ENCODE data around the gene TMEM208.

TMEM208 gene

GRCh38 chr16:67208154-67208896, 18.6 kb upstream of the TMEM208 start:
- DNase-seq (no peak), ATAC-seq (replicated peaks) (no peak)
- H3K4me1 Mint-ChIP-seq (ENCODE audit: low read depth in 2 of 2) = peaks cover 0 to 9% of the 10 kb centered on the region in 2 donors
- H3K27ac Mint-ChIP-seq = no peak overlapping the region
- H3K27me3 Mint-ChIP-seq = no peaks in the 10 kb centered on the region
- no peak overlapping the region for H3K4me3 Mint-ChIP-seq
- no peaks in the 10 kb centered on the region for H3K9me3 Mint-ChIP-seq
- no peaks in the 10 kb centered on the region for H3K36me3 Mint-ChIP-seq (ENCODE audit: insufficient read depth)

GRCh38 chr16:67209565-67209964, 17.4 kb upstream of the TMEM208 start:
- peak overlapping the region in 1 of 2 donors; percentile 28 for H3K27ac Mint-ChIP-seq

GRCh38 chr16:67210069-67210937, 16.6 kb upstream of the TMEM208 start:
- DNase-seq = no peak
- no peaks in the 10 kb centered on the region for H3K36me3 Mint-ChIP-seq (ENCODE audit: insufficient read depth)
- H3K4me3 Mint-ChIP-seq = no peak overlapping the region
- ATAC-seq (replicated peaks) = no peak
- peaks cover 0 to 9% of the 10 kb centered on the region in 2 donors for H3K4me1 Mint-ChIP-seq (ENCODE audit: low read depth in 2 of 2)
- no peak overlapping the region for H3K27ac Mint-ChIP-seq
- no peaks in the 10 kb centered on the region for H3K27me3 Mint-ChIP-seq
- H3K9me3 Mint-ChIP-seq = no peaks in the 10 kb centered on the region

More at GRCh38 chr16:67209565-67209964, 17.4 kb upstream of the TMEM208 start:
- peaks cover 0 to 9% of the 10 kb centered on the region in 2 donors for H3K4me1 Mint-ChIP-seq (ENCODE audit: low read depth in 2 of 2)
- no peaks in the 10 kb centered on the region for H3K36me3 Mint-ChIP-seq (ENCODE audit: insufficient read depth)
- DNase-seq = no peak
- no peaks in the 10 kb centered on the region for H3K27me3 Mint-ChIP-seq
- no peak for ATAC-seq (replicated peaks)
- H3K9me3 Mint-ChIP-seq = no peaks in the 10 kb centered on the region
- no peak overlapping the region for H3K4me3 Mint-ChIP-seq

- Mint-ChIP-seq H3K27me3 (no peaks in the 10 kb centered on the region), H3K9me3 (no peaks in the 10 kb centered on the region), H3K4me3 (no peak overlapping the region), H3K36me3 (ENCODE audit: insufficient read depth) (no peaks in the 10 kb centered on the region), H3K27ac (no peak overlapping the region), H3K4me1 (ENCODE audit: low read depth in 2 of 2) (peaks cover 3 to 6% of the 10 kb centered on the region in 2 donors)
- DNase-seq = no peak
- no peak for ATAC-seq (replicated peaks)
Measured at GRCh38 chr16:67211674-67212073, 15.3 kb upstream of the TMEM208 start.

GRCh38 chr16:67212766-67213165, 14.2 kb upstream of the TMEM208 start:
- H3K9me3 Mint-ChIP-seq = no peaks in the 10 kb centered on the region
- peak overlapping the region in 1 of 2 donors; percentile 39 for H3K27ac Mint-ChIP-seq
- DNase-seq (no peak), ATAC-seq (replicated peaks) (no peak)
- peaks cover 2 to 6% of the 10 kb centered on the region in 2 donors for H3K4me1 Mint-ChIP-seq (ENCODE audit: low read depth in 2 of 2)
- no peaks in the 10 kb centered on the region for H3K27me3 Mint-ChIP-seq
- H3K4me3 Mint-ChIP-seq = no peak overlapping the region
- no peaks in the 10 kb centered on the region for H3K36me3 Mint-ChIP-seq (ENCODE audit: insufficient read depth)

- Mint-ChIP-seq H3K27ac (peak overlapping the region in 1 of 2 donors; percentile 39), H3K4me1 (ENCODE audit: low read depth in 2 of 2) (peaks cover 2 to 6% of the 10 kb centered on the region in 2 donors), H3K27me3 (no peaks in the 10 kb centered on the region), H3K4me3 (no peak overlapping the region), H3K36me3 (ENCODE audit: insufficient read depth) (peaks cover under 1% of the 10 kb centered on the region), H3K9me3 (no peaks in the 10 kb centered on the region)
- no peak for ATAC-seq (replicated peaks)
- DNase-seq = no peak
Measured at GRCh38 chr16:67213197-67214019, 13.5 kb upstream of the TMEM208 start.

- Mint-ChIP-seq H3K4me1 (ENCODE audit: low read depth in 2 of 2) (peaks cover 0 to 6% of the 10 kb centered on the region in 2 donors), H3K36me3 (ENCODE audit: insufficient read depth) (peaks cover 3% of the 10 kb centered on the region), H3K27me3 (no peaks in the 10 kb centered on the region), H3K9me3 (no peaks in the 10 kb centered on the region), H3K4me3 (no peak overlapping the region), H3K27ac (no peak overlapping the region)
- no peak for ATAC-seq (replicated peaks)
- DNase-seq = no peak
Measured at GRCh38 chr16:67215706-67216105, 11.2 kb upstream of the TMEM208 start.

- peak overlapping the region in 1 of 2 donors; percentile 19 for H3K27ac Mint-ChIP-seq
- no peak overlapping the region for H3K4me3 Mint-ChIP-seq
- H3K4me1 Mint-ChIP-seq (ENCODE audit: low read depth in 2 of 2) = peaks cover 0 to 6% of the 10 kb centered on the region in 2 donors
Measured at GRCh38 chr16:67216612-67217490, 10.1 kb upstream of the TMEM208 start.

GRCh38 chr16:67223992-67224391, 2.9 kb upstream of the TMEM208 start:
- Mint-ChIP-seq H3K9me3 (no peaks in the 10 kb centered on the region), H3K4me1 (ENCODE audit: low read depth in 2 of 2) (peaks cover 28 to 34% of the 10 kb centered on the region in 2 donors), H3K4me3 (no peak overlapping the region), H3K36me3 (ENCODE audit: insufficient read depth) (peaks cover 31% of the 10 kb centered on the region), H3K27me3 (no peaks in the 10 kb centered on the region), H3K27ac (no peak overlapping the region)
- DNase-seq = no peak
- ATAC-seq (replicated peaks) = no peak

More at GRCh38 chr16:67216612-67217490, 10.1 kb upstream of the TMEM208 start:
- no peak for DNase-seq
- H3K36me3 Mint-ChIP-seq (ENCODE audit: insufficient read depth) = peaks cover 4% of the 10 kb centered on the region
- no peak for ATAC-seq (replicated peaks)
- no peaks in the 10 kb centered on the region for H3K27me3 Mint-ChIP-seq
- no peaks in the 10 kb centered on the region for H3K9me3 Mint-ChIP-seq

- Mint-ChIP-seq H3K4me1 (ENCODE audit: low read depth in 2 of 2) (peaks cover 28 to 34% of the 10 kb centered on the region in 2 donors), H3K4me3 (peak overlapping the region; percentile 97 to 99), H3K9me3 (no peaks in the 10 kb centered on the region), H3K36me3 (ENCODE audit: insufficient read depth) (peaks cover 50% of the 10 kb centered on the region), H3K27me3 (no peaks in the 10 kb centered on the region), H3K27ac (peak overlapping the region; percentile 97 to 98)
- ATAC-seq (replicated peaks) (no peak), DNase-seq (no peak)
Measured at GRCh38 chr16:67226295-67226803, 581 bp upstream of the TMEM208 start.

GRCh38 chr16:67227567-67227921, 614 bp downstream of the TMEM208 start:
- peak overlapping the region; percentile 97 to 98 for H3K27ac Mint-ChIP-seq
- H3K4me1 Mint-ChIP-seq (ENCODE audit: low read depth in 2 of 2) = peaks cover 28 to 34% of the 10 kb centered on the region in 2 donors
- H3K9me3 Mint-ChIP-seq = no peaks in the 10 kb centered on the region
- ATAC-seq (replicated peaks) = no peak
- DNase-seq = no peak
- peak overlapping the region; percentile 97 to 99 for H3K4me3 Mint-ChIP-seq
- H3K36me3 Mint-ChIP-seq (ENCODE audit: insufficient read depth) = peaks cover 56% of the 10 kb centered on the region
- H3K27me3 Mint-ChIP-seq = no peaks in the 10 kb centered on the region

GRCh38 chr16:67228034-67228785, 1.3 kb downstream of the TMEM208 start:
- Mint-ChIP-seq H3K36me3 (ENCODE audit: insufficient read depth) (peaks cover 53% of the 10 kb centered on the region), H3K4me3 (peak overlapping the region; percentile 97 to 99), H3K27me3 (no peaks in the 10 kb centered on the region), H3K4me1 (ENCODE audit: low read depth in 2 of 2) (peaks cover 28 to 29% of the 10 kb centered on the region in 2 donors), H3K27ac (peak overlapping the region in 1 of 2 donors; percentile 97), H3K9me3 (no peaks in the 10 kb centered on the region)
- ATAC-seq (replicated peaks) (no peak), DNase-seq (no peak)
